ENCODE results near the gene NLGN1. TPM values are rescaled to one million over a fixed set of nuclear protein-coding genes. Genes with fewer than 3 reads are reported as not detected.

NLGN1 gene
- total RNA-seq, 1 experiment from 2014 or later, result 20.7 TPM

DNA sequence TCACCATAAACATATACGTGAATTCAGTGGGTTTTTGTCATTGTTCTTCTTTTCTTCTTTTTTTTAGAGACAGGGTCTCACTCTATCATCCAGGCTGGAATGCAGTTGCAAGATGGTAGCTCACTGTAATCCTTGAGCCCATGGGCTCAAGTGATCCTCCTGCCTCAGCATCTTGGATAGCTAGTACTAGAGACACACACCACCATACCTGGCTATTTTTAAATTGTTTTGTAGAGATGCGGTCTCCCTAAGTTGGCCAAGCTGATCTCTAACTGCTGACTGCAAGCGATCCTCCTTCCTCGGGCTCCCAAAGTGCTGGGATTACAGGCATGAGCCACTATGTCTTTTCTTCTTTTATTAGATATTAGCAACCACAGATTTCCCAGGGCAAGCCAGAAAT, 220.6 kb downstream of the NLGN1 start:
- DNase-seq, result no peak
- H3K36me3 ChIP-seq, result no peaks in the 10 kb centered on the region
- no peak overlapping the region for H3K27ac ChIP-seq

DNA sequence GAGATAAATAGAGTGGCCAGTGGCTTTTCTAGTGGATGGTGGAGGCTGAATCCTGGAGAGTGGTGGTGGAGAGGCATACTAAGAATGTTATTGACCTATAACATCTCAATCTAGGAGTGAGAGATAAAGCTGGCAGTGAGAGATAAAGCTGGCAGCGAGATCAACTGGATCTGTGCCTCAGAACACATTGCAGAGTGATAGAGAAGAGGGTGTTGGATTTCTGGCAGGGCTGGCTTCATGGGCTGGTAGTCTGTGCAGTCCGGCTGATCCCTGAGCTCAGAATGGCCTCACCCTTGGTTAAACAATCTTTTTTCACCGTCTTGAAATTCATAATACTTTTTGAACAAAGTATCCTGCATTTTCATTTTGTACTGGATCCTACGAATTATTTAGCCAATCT, 221.2 kb downstream of the NLGN1 start:
- no peaks in the 10 kb centered on the region for H3K9me3 ChIP-seq (replicated peaks)
- DNase-seq, result no peak
- H3K4me1 ChIP-seq, result peaks cover 8% of the 10 kb centered on the region

More for the DNA sequence above, 220.6 kb downstream of the NLGN1 start:
- Histone ChIP-seq H3K27me3 (no peaks in the 10 kb centered on the region), H3K9me3 (replicated peaks) (no peaks in the 10 kb centered on the region), H3K4me3 (no peak overlapping the region), H3K4me1 (peaks cover 8% of the 10 kb centered on the region)

DNA sequence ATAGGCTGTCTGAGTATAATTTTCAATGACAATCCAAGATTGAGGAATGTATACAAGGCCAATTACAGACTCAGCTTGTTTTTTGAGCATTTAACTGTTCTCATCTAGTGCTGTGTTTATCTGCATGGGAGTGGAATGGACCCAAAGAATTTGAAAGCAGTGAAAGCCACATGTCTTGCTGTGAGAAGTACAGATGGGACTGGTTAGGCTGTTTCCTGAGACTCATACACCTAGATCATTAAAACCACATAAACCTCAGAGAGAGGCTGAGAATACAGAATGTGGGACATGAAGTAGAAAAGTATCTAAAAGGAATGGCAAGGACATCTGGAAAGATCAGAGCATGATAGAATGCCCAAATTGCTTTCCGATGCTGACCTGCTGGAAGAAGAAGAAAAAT, 224.6 kb downstream of the NLGN1 start:
- no peak for DNase-seq

More for the DNA sequence above, 221.2 kb downstream of the NLGN1 start:
- no peak overlapping the region for H3K27ac ChIP-seq
- no peaks in the 10 kb centered on the region for H3K36me3 ChIP-seq
- H3K27me3 ChIP-seq, result no peaks in the 10 kb centered on the region
- no peak overlapping the region for H3K4me3 ChIP-seq

DNA sequence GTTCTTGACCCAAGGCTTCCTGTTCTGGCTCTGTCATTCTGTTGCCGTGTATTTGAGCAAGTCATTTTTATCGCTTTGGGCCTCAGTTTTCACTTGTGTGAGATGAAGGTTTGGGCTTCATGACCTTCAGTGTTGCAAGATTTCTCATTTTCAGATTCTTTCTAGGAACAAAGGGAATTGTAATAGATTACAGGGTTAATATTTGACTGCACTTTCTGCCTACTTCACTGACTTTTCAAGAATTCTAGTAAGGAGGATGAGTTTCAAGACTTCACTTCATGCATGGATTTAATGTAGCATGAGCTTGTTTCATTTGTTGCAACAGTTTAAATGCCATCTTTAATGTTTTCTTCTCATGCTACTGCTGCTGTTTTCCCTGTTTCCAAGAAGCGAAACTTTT, 226.5 kb downstream of the NLGN1 start:
- no peaks in the 10 kb centered on the region for H3K27me3 ChIP-seq
- no peaks in the 10 kb centered on the region for H3K36me3 ChIP-seq
- H3K27ac ChIP-seq, result no peak overlapping the region
- H3K4me1 ChIP-seq, result no peaks in the 10 kb centered on the region
- no peak for DNase-seq
- H3K4me3 ChIP-seq, result no peak overlapping the region
- H3K9me3 ChIP-seq (replicated peaks), result no peaks in the 10 kb centered on the region

More for the DNA sequence above, 224.6 kb downstream of the NLGN1 start:
- no peak overlapping the region for H3K4me3 ChIP-seq
- H3K27ac ChIP-seq, result no peak overlapping the region
- H3K36me3 ChIP-seq, result no peaks in the 10 kb centered on the region
- no peaks in the 10 kb centered on the region for H3K9me3 ChIP-seq (replicated peaks)
- no peaks in the 10 kb centered on the region for H3K27me3 ChIP-seq
- H3K4me1 ChIP-seq, result no peaks in the 10 kb centered on the region

DNA sequence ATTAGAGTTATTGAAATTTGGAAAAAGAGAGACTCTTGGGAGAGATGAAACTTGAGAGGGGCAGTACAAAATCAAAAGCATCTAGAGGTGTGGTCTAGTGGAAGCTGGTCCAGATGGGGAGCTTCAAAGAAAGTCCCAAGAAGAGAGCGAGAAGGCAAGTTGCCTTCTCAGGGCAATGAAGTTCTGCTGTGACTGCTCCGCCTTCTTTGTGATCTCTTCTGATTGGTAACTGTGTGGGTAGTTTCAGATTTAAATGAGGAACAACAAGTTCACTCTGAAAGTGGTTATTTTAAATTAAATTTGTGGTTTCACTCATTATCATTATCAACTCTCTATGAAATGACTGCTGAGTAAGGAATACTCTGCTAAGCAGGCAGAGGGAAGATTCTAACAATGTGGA, 233.3 kb downstream of the NLGN1 start:
- no peaks in the 10 kb centered on the region for H3K9me3 ChIP-seq (replicated peaks)
- H3K4me1 ChIP-seq, result no peaks in the 10 kb centered on the region
- no peaks in the 10 kb centered on the region for H3K36me3 ChIP-seq
- no peak overlapping the region for H3K4me3 ChIP-seq
- no peak for DNase-seq
- H3K27me3 ChIP-seq, result no peaks in the 10 kb centered on the region
- no peak overlapping the region for H3K27ac ChIP-seq

DNA sequence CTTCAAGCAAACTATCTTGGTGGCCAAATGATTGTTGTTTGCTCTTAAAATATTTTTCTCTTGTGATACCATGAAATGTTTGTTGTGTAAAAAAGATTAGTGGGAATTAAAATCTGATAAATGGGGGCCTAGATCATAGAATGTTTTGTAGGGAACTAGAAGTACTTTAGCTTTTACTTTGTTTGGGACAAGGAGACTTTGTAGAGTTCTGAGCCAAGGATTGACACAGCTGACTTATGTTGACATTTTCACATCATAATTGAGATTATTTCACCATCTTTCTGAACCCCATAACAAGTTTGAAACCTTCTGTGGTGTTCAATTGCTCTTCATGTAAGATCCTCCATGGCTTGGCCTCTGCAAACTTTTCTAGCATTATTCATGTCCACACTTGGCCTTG, 235.4 kb downstream of the NLGN1 start:
- no peak overlapping the region for H3K4me3 ChIP-seq
- no peaks in the 10 kb centered on the region for H3K9me3 ChIP-seq (replicated peaks)
- H3K27ac ChIP-seq, result no peak overlapping the region
- no peaks in the 10 kb centered on the region for H3K36me3 ChIP-seq
- no peak for DNase-seq
- H3K27me3 ChIP-seq, result no peaks in the 10 kb centered on the region
- no peaks in the 10 kb centered on the region for H3K4me1 ChIP-seq

DNA sequence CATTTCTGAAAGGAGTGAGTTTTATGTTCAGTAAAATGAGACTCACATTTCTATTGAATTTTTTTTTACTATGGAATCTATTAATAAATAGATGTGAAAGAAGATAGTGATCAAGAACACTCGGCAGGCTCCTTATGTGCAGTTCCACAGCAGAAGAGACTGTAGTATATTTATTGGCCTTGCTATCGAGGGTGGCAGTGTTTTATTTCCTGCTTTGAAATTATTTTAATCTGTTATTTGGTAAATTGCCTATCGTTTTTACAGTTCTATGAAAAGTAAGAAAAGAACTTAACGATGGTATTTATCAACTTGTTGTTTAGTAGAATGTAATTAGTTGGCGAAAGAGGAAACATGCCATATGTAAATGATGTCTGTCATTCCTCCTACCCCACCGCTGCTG, 238.3 kb downstream of the NLGN1 start:
- no peak for DNase-seq
- Histone ChIP-seq H3K4me3 (no peak overlapping the region), H3K36me3 (no peaks in the 10 kb centered on the region), H3K9me3 (replicated peaks) (no peaks in the 10 kb centered on the region), H3K27ac (no peak overlapping the region), H3K27me3 (no peaks in the 10 kb centered on the region), H3K4me1 (no peaks in the 10 kb centered on the region)

DNA sequence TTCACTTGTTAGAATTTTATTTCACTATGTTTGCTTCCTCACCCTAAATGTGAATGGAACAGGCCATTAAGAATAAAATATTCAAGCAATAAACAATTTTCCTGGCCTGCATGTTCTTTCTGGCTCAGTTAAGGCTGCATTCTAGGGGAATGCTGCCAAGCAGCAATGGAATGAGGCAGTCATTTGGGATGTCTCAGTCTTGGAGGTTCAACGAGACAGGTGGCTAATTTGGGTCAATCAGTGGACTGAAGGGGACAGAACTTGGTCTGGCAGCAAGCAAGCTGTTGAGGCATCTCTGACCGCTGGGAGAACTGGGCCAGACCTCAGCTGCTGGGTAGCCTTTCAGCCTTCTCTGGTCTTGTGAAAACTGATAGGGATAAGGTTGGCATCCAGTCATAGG, 241.6 kb downstream of the NLGN1 start:
- Histone ChIP-seq H3K27me3 (no peaks in the 10 kb centered on the region), H3K27ac (no peak overlapping the region), H3K4me1 (no peaks in the 10 kb centered on the region), H3K9me3 (replicated peaks) (no peaks in the 10 kb centered on the region), H3K4me3 (no peak overlapping the region), H3K36me3 (no peaks in the 10 kb centered on the region)
- no peak for DNase-seq

DNA sequence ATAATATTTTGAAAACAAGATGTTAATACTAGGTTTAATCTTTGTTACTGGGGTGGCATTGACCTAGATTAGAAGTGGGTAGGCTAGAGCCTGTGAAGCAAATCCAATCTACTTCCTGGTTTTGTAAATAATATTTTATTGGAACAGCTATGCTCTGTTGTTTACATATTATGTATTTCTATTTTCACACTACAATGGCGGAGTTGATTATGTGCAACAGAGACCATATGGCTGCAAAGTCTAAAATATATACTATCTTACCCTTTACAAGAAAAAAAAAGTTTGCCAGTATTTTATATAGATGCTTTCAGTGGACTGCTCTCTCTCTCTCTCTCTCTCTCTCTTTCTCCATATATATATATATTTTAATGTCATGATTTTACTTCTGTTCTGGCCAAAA, 244.2 kb downstream of the NLGN1 start:
- H3K4me3 ChIP-seq, result no peak overlapping the region
- no peaks in the 10 kb centered on the region for H3K9me3 ChIP-seq (replicated peaks)
- H3K27ac ChIP-seq, result no peak overlapping the region
- H3K36me3 ChIP-seq, result no peaks in the 10 kb centered on the region
- no peak for DNase-seq
- no peaks in the 10 kb centered on the region for H3K27me3 ChIP-seq
- H3K4me1 ChIP-seq, result no peaks in the 10 kb centered on the region

DNA sequence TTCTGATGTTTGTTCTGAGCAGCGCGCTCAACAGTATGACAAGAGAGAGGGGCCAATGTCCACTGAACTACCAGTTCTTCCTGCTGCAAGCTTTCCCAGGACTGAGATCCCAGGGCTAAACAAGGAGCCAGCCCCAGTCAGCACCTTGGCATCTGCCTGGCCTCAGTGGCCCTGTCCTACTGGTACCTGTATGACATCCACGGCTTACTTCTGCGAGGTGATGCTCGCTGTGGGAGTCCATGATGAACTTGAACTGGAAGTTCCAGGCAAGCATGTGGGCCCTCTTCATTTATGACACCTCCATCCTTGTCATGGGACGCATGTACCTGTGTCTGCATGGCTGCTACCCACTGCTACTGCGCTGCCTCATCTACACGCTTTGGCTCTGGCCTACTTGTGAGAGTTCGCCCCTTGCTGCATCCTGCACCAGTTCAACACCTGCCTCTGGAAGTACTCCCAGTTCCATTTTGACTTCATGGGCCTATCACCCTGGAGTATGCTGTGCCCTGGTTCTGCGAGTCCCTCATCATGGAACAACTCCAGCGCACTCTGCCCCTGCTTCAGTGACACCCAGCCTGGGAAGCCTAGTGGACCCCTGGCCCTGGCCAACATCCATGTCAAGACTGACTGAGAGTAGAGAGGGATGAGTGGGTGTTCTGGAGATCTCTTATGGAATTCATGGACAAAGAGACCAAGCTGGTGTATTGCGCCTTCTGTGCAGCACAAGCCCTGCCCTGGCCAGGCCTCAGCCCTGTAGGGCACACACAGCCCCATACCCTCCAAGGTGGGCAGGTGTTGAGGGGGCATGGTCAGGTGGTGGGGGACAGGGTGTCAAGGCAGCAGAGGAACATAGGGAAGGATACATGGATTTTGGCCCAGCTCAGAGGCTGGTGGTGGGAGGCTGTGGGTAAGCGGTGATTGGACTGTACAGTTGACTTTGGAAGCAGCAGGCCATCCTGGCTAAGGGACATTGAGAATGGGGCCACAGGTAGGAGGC, 246.8 kb downstream of the NLGN1 start:
- Histone ChIP-seq H3K9me3 (replicated peaks) (no peaks in the 10 kb centered on the region), H3K27ac (no peak overlapping the region), H3K4me1 (no peaks in the 10 kb centered on the region), H3K27me3 (no peaks in the 10 kb centered on the region), H3K36me3 (no peaks in the 10 kb centered on the region), H3K4me3 (no peak overlapping the region)
- no peak for DNase-seq

DNA sequence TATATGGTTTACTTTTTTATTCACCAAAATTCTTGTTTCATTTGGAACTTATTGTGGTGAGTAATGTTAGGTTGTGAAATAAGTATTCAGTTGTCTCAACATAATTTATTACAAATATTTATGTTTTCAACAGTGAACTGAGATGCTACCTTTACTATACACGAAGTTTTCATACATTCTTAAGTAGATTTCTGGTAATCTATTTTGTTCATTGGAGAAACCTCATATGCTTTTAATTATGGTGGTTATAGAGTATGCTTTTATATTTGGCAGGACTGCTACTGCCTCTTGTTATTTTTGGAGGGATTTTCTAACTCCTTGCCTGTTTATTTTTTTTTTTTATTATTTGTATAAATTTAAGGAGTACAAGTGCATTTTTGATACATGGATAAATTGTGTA, 253.1 kb downstream of the NLGN1 start:
- H3K36me3 ChIP-seq, result no peaks in the 10 kb centered on the region
- H3K4me1 ChIP-seq, result no peaks in the 10 kb centered on the region
- H3K9me3 ChIP-seq (replicated peaks), result no peaks in the 10 kb centered on the region
- no peak overlapping the region for H3K4me3 ChIP-seq
- no peak overlapping the region for H3K27ac ChIP-seq
- no peaks in the 10 kb centered on the region for H3K27me3 ChIP-seq
- no peak for DNase-seq

DNA sequence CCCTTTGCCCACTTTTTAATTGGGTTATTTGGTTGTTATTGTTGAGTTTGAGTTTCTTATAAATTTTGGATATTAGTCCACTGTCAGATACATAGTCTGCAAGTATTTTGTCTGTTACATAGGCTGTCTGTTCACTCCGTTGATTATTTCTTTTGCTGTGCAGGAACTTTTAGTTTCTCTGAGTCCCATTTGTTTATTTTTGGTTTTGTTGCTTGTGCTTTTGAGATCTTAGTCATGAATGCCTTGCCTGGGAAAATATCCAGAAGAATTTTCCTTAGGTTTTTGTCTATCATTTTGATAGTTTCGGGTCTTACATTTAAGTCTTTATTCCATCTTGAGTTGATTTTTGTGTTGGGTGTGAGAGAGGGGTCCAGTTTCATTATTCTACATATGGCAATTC, 254.5 kb downstream of the NLGN1 start:
- DNase-seq, result no peak
- no peaks in the 10 kb centered on the region for H3K4me1 ChIP-seq
- H3K36me3 ChIP-seq, result no peaks in the 10 kb centered on the region
- H3K9me3 ChIP-seq (replicated peaks), result no peaks in the 10 kb centered on the region
- H3K27ac ChIP-seq, result no peak overlapping the region
- no peak overlapping the region for H3K4me3 ChIP-seq
- no peaks in the 10 kb centered on the region for H3K27me3 ChIP-seq

DNA sequence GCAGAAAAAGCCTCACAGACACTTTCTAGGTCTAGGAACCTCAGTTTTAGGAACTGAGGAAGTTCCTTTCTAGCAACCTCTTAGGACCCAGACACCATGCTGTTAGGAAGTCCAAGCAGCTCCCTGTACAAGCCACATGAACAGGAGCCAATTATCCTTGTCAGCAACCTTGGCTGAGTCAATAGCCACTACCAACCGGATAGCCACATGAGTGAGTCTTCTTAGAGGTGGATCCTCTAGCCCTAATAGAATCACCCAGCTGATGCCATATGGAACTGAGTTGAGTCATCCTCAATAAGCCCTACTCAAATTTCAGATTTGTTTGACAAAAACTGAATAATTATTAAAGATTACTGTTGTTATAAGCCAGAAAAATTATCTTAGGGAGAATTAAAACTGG, 256.2 kb downstream of the NLGN1 start:
- H3K27ac ChIP-seq, result no peak overlapping the region
- no peak for DNase-seq
- no peaks in the 10 kb centered on the region for H3K36me3 ChIP-seq
- H3K4me1 ChIP-seq, result no peaks in the 10 kb centered on the region
- no peaks in the 10 kb centered on the region for H3K27me3 ChIP-seq
- no peaks in the 10 kb centered on the region for H3K9me3 ChIP-seq (replicated peaks)
- no peak overlapping the region for H3K4me3 ChIP-seq

DNA sequence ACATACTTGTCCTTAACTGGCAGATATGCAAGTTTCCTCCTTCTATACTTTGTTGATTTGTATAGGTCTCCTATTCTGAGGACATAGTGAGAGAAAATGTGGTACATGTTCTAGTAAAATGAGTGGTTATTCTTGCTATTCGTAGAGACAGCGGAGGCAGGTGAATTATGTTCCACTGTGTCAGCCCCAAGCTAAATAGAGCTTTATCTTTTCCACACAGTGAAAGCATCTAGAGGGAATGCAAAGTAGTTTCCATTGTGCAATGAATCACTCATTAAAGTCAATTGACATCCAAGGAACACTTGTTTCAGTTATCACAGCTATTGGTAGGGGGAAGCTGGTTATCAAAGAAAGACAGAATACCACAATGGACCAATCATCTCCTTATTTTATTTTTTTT, 262.4 kb downstream of the NLGN1 start:
- H3K36me3 ChIP-seq, result no peaks in the 10 kb centered on the region

DNA sequence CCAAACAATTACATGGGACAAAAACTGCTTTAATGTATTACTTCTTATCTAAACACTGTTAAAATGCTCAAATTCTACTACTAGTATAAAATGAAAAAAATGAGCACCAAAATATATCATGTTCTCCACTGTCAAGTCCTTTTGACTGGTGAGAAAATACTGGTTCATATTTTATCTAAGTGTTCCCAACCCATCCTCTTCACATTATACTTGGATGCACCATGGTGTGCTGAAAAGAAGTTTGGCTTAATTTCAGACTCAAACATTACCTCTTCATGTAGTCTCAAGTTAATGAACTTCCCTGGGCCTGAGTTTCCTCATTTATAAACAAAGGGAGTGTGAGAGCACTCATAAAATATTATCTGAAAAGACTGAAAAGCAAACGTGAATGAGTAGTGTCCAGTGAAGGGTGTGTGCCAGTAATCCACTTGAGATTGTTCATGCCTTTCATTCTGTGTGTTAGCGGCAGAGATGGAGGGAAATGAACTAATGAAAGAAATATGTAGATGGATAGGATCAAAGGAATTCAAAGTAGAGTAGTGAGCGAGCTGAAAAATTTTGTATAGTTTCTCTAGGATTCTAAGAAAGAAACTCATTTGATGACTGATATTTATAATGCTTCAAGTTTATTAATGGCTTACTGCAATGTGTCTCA, 263.2 kb downstream of the NLGN1 start:
- Histone ChIP-seq H3K4me1 (no peaks in the 10 kb centered on the region), H3K36me3 (no peaks in the 10 kb centered on the region), H3K9me3 (replicated peaks) (no peaks in the 10 kb centered on the region), H3K27me3 (no peaks in the 10 kb centered on the region), H3K4me3 (no peak overlapping the region), H3K27ac (no peak overlapping the region)
- DNase-seq, result no peak

More for the DNA sequence above, 262.4 kb downstream of the NLGN1 start:
- no peak overlapping the region for H3K4me3 ChIP-seq
- H3K27me3 ChIP-seq, result no peaks in the 10 kb centered on the region
- no peak overlapping the region for H3K27ac ChIP-seq
- no peaks in the 10 kb centered on the region for H3K9me3 ChIP-seq (replicated peaks)
- no peaks in the 10 kb centered on the region for H3K4me1 ChIP-seq
- no peak for DNase-seq

Measured in SJCRH30 (cell line).